HG03575 (cell line): ENCODE data around the gene OR5B3.
"Not testable (repeated sequence)": the region's sequence is repeated elsewhere in the genome, so short reads cannot be mapped to it uniquely, and the experiment has no call there.

ENCODE experiments used
- ATAC-seq: cut with Tn5 transposase; IDR thresholded peaks from one replicate; pipeline ENCODE4 v1.9.1; 2021; ENCODE audit not compliant: unreplicated experiment, insufficient number of reproducible peaks, low FRiP score; ENCODE audit errors: extremely low read depth

OR5B3 gene

DNA sequence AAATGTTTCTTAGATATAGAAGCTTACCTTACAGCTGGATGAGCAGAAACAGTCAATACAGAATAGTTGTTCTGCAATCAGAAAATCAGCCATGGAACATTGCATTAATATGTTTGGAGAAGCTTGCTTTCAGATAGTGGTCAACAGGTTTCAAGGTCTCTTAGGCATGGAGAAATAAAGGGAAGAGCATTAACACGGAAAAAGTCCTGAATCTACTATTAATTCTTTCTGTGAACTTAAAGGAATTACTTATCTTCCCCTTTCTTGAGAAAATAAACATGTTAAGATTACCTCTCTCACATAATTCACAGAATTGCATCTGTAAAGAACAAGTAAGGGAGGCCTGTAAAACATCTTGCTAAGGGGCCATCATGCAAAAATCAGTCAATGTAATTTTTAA, at the start of gene OR5B3:
OR5B3 (minus strand) TSS at position 101 of the 400 bp plus-strand sequence. CDS start 3,465 bp downstream, outside the sequence.
- ATAC-seq = no peak

DNA sequence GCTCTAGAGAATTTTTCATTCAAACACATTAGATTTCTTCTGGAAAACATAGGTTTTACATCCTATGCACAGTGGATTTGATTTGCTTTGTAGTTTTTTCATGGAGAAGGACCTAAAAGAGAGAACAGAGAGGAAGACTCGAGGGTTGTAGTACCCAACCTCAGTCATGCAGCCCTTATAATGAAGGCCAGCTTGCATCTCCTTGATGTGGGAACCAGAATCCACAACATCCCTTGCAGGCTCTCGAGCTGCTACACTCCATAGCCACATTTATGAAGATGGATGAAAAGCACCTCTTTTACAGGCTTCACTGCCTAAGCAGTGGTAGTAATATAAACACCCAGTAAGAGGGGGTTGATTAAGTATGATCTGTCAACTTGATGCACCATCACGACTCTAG, 44.9 kb upstream of the OR5B3 start:
- ATAC-seq = no peak

GRCh38 chr11:58446294-58446693, 39.6 kb upstream of the OR5B3 start:
- ATAC-seq = no peak

GRCh38 chr11:58444300-58444699, 37.6 kb upstream of the OR5B3 start:
- ATAC-seq = no peak

- no peak for ATAC-seq
These were observed 35.5 kb upstream of the OR5B3 start, which contains the start of gene OR5B12 for GRCh38 chr11:58442136-58442535. OR5B12 (minus strand) TSS chr11:58442236; CDS start chr11:58440151, 2,085 bp downstream.

DNA sequence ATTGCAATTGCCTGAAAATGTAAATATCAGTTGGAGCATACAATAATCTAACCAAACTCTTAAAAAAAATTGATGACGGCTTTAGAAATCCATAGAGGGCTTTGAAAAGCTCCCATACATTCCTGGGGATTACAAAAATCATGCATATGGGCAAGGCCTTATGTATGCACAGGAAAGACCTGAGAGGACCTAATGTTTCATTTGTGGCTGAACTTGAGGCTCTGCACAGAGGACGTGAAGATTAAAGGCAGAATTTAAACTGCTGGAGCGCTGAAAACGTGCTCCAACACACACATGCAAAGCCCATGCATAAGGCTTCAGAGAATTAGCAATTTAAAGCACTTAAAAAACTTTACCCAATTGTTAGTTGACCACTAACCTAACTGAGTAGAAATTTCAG, 31.8 kb upstream of the OR5B3 start:
- no peak for ATAC-seq

GRCh38 chr11:58434217-58434616, 27.5 kb upstream of the OR5B3 start:
- no peak for ATAC-seq

GRCh38 chr11:58433638-58434203, 27.0 kb upstream of the OR5B3 start:
- ATAC-seq = no peak

DNA sequence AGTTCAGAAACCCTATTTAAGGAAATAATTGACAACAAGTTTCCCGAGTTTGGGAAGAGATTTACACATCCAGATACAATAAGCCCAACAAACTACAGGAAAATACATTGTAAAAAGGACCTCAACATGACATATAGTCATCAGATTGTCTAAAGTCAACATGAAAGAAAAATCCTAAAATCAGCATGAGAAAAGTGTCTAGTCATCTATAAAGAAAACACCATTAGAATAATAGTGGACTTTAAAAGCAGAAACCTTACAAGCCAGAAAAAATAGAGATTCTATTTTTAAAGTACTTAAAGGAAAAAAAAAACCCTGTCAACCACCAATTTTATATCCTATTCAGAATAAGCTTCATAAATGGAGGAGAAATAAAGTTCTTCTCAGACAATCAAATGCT, 22.6 kb upstream of the OR5B3 start:
- no peak for ATAC-seq

DNA sequence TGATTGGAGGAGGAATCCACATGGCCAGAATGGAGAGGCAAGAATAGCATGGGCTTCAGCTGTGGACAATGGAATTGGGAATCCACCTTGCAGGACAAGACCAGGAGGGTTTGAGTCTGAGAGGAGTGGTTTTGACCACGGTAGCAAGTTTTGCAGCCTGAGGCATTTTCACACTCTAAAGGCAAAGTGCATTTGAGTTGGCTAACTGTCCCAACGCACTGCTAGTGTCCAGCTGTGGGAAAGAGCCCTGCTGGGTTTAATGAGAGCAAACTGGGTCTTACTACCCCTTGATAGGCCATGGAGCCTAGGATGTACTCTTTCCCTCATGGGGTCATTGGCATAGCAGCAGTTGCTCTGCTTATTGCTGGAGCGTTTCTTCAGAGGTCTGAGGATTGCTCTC, 21.3 kb upstream of the OR5B3 start, which contains the start of gene OR5B2:
OR5B2 (minus strand) TSS at position 101 of the 400 bp plus-strand sequence. CDS start 4,860 bp downstream, outside the sequence.
- ATAC-seq = no peak

DNA sequence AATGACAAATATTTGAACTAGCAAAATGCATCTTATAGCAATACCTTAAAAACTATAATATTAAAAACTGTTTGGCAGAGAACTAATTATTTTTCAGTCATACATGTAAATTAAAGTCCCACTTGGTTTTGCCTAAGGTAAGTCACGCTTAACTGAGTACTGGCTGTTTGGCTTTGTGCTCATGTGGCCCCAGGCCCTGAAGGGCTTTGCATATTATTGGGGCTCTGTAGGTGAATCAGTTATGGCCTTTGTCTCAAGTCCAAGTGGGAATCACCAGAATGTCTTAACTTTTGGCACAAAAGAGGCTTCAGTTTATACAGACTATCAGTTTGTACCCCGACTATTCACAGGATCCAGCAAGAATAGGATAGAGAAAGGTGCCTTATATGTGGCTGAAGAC, 7.1 kb downstream of the OR5B3 start:
- not testable (repeated sequence) for ATAC-seq

DNA sequence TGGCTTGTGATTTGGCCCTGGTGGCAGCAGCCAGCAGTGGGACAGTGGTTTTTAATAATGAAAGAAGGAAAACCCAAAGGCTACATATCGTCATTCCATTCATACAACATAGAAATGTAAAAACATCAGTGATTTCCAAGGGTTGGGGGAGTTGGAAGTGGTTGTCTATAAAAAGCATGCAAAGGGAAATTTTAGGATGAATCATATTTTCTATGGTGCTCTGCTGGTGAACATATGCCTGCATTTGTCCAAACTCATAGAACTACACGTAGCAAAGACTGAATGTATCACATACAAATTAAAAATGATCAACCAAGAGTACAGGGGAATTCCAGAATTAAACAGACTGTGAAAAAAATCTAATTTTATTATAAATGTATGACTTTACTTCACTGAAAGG, 11.1 kb downstream of the OR5B3 start:
- no peak for ATAC-seq

DNA sequence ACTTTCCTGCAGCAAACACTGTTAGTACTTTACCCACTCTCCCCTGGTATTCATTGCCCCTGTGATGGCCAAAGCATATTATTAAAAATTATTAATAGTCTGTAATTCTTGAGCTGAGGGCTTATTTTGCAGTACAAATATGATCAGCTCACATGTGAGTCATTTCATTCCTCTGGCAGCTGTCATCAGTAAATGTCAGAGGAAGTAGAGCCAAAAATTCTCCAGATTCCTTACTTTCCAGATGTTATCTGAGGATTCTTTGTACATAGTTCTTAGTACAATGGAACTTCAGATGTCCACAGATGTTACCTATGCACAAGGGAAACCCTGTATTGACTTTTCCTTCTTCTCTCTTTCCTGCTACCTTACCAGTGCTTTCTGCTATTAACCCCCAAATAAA, 12.5 kb downstream of the OR5B3 start:
- ATAC-seq = no peak

- ATAC-seq = no peak
These were observed 13.9 kb downstream of the OR5B3 start for GRCh38 chr11:58392746-58393145.

- no peak for ATAC-seq
These were observed 14.8 kb downstream of the OR5B3 start for GRCh38 chr11:58391879-58392278.

GRCh38 chr11:58390551-58391063, 16.1 kb downstream of the OR5B3 start:
- no peak for ATAC-seq

DNA sequence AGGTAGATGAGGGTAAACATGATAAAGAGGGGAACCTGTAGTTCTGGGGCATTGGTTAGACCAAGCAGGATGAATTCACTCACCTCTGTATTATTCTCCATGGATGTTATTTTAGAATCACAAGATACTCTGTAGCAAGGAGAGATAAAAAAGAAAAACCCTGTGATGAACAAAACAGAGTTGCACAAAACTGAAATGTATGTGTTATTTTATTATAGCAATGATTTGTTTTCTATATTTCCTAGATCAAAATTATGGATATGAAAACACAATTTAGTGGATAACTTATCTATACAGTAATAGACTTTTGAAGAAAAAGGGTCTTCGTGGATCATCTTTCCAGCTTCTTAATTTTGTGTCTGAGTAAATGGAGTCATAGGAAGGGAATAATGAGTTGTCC, 47.7 kb downstream of the OR5B3 start, which contains the start of gene OR5B17:
OR5B17 (minus strand) TSS at position 101 of the 400 bp plus-strand sequence; CDS start at position 101, 0 bp downstream.
- ATAC-seq = no peak

- no peak for ATAC-seq
These were observed 51.9 kb downstream of the OR5B3 start for GRCh38 chr11:58354727-58355126.
